ENCODE results near the gene RRP1B. TPM values are rescaled to one million over a fixed set of nuclear protein-coding genes. Genes with fewer than 3 reads are reported as not detected.

Gene RRP1B, protein sequence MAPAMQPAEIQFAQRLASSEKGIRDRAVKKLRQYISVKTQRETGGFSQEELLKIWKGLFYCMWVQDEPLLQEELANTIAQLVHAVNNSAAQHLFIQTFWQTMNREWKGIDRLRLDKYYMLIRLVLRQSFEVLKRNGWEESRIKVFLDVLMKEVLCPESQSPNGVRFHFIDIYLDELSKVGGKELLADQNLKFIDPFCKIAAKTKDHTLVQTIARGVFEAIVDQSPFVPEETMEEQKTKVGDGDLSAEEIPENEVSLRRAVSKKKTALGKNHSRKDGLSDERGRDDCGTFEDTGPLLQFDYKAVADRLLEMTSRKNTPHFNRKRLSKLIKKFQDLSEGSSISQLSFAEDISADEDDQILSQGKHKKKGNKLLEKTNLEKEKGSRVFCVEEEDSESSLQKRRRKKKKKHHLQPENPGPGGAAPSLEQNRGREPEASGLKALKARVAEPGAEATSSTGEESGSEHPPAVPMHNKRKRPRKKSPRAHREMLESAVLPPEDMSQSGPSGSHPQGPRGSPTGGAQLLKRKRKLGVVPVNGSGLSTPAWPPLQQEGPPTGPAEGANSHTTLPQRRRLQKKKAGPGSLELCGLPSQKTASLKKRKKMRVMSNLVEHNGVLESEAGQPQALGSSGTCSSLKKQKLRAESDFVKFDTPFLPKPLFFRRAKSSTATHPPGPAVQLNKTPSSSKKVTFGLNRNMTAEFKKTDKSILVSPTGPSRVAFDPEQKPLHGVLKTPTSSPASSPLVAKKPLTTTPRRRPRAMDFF
- 14.4 and 15.9 TPM in 2 replicates for total RNA-seq

DNA sequence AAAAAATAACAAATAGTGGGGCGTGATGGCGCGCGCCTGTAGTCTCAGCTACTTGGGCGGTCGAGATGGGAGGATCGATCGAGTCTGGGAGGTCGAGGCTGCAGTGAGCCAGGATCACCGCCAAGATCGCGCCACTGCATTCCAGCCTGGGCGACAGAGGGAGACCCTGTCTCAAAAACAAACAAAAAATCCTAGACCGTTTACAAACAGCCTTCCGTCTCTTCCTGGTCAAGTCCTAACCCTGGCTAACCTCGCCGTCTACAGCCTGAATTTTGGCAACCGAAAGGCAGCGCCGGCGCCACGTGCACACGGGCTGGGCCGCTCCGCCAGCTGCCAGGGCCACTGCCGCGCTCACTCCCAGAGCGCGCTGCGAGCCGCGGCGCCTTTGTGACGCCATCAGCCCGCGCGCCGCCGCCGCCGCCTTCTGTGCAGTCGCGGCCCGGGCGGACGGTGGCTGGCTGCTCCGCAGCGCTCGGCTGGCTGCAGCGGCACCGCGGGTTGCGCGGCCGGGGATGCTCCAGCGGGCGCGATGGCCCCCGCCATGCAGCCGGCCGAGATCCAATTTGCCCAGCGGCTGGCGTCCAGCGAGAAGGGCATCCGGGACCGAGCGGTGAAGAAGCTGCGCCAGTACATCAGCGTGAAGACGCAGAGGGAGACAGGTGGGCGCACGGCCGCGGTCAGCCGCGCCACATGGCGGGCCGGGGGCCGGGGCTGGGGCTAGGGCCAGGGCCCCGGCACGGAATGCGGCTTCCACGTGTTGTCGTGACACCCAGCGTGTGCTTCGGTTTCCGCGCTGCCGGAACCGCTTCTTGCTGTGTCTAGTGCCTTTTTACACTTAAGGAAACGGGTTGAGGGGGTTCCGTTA, at the start of gene RRP1B, which contains the start of gene HSF2BP:
Gene RRP1B, plus strand, starts transcription at position 425 of the 865 bp plus-strand sequence. Its CDS starts 105 bp downstream, at position 530.
Gene HSF2BP, minus strand, starts transcription at position 353 of the 865 bp plus-strand sequence. CDS start 1,392 bp downstream, outside the sequence.

DNA sequence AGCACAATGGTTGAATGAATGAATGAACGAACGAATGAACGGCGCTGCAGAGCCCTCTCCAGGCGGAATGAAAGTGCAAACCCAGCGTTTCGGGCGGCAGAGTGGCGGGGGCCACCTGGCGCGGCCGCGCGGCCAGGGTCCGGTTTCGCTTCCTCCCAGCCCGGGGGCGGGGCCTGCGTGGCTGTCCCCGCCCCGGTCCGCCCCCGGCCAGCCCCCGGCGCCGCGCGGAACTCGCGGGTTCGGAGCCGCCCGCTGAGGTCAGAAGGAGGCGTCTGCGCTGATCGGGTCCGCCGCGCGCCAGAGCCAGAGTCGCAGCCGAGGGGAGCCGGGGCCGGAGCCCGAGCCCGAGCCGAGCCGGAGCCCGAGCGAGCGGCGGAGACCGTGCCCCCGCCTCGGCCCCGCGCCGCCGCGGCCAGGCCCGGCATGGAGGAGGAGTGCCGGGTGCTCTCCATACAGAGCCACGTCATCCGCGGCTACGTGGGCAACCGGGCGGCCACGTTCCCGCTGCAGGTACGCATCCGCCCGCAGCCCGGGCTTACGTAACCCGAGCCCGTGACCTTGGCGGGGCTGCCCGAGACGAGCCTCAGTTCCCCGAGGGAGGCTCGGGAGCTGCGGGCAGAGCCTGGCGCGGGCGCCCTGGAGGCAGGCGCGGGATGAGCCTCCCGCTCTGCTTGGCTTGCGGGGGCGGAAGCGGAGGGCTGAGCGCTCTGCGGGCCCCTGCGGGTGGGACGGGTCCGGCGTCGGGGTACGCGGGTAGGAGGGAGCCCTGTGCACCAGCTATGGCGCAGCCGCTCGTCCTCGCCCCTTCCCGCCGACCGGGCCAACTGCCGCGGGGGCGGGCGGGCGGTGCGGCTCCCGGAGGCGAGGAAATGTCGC, 59.8 kb downstream of the RRP1B start, which contains the start of gene PDXK:
Gene PDXK, plus strand, starts transcription at position 258 of the 876 bp plus-strand sequence. Its CDS starts 166 bp downstream, at position 424.

Other genes with a start within 250 kb of the RRP1B start
- gene SIK1, start 232.4 kb upstream of the RRP1B start, total RNA-seq, result under 0.01 and 0.13 TPM in 2 replicates
- gene HSF2BP, start 72 bp upstream of the RRP1B start, total RNA-seq, result 1.1 and 1.2 TPM in 2 replicates
- 115 and 147 TPM in 2 replicates for gene PDXK, start 59.6 kb downstream of the RRP1B start, total RNA-seq
- 15.6 and 27.7 TPM in 2 replicates for gene CSTB, start 116.7 kb downstream of the RRP1B start, total RNA-seq
- gene RRP1, start 130.0 kb downstream of the RRP1B start, total RNA-seq, result 9.9 and 14.8 TPM in 2 replicates
- 38.0 and 41.0 TPM in 2 replicates for gene AGPAT3, start 205.7 kb downstream of the RRP1B start, total RNA-seq

Measured in aortic smooth muscle cell (primary cell).